HCT116 (cell line): Measurements from ENCODE around the gene TRDMT1.

Experiments used
- CTCF ChIP-seq, 3 experiments: fragments of 200-600 bp in 1 of 3; sonication (generic) in 1 of 3; IDR thresholded peaks in 2 of 3; conservative IDR thresholded peaks in 1 of 3; 2 replicates each; pipeline ENCODE4 v1.5.1; 2012 to 2017; ENCODE audit warnings: low read depth in 2 of 3, low read length in 2 of 3, antibody characterized with exemption in 1 of 3, borderline replicate concordance in 1 of 3, control low read depth in 1 of 3, mild to moderate bottlenecking in 1 of 3, mixed read lengths in 1 of 3, mixed run types in 1 of 3, moderate library complexity in 1 of 3; ENCODE audit not compliant: insufficient read depth in 1 of 3
- EGR1 ChIP-seq: IDR thresholded peaks from 2 replicates; pipeline ENCODE4 v1.6.1; 2012; ENCODE audit warnings: low read depth
- EZH2 ChIP-seq: fragments of 200-600 bp; sonication (generic); IDR thresholded peaks from 2 replicates; pipeline ENCODE4 v1.6.1; 2017; ENCODE audit warnings: antibody characterized with exemption, mixed run types
- EZH2phosphoT487 ChIP-seq: fragments of 200-600 bp; IDR thresholded peaks from 2 replicates; pipeline ENCODE4 v1.6.1; 2018; ENCODE audit warnings: antibody characterized with exemption, borderline replicate concordance
- FOSL1 ChIP-seq: IDR thresholded peaks from 2 replicates; pipeline ENCODE4 v1.6.1; 2012; ENCODE audit warnings: low read depth
- JUND ChIP-seq: IDR thresholded peaks from 2 replicates; pipeline ENCODE4 v1.6.1; 2012
- MAX ChIP-seq: IDR thresholded peaks from 2 replicates; pipeline ENCODE4 v1.6.1; 2012
- POLR2A ChIP-seq: IDR thresholded peaks from 2 replicates; pipeline ENCODE4 v1.7.0; 2011; ENCODE audit warnings: borderline replicate concordance; ENCODE audit not compliant: insufficient read depth, insufficient read length; ENCODE audit errors: extremely low read depth
- POLR2AphosphoS5 ChIP-seq: IDR thresholded peaks from 2 replicates; pipeline ENCODE4 v1.6.1; 2011; ENCODE audit warnings: mild to moderate bottlenecking, low read depth, low read length, moderate library complexity
- RAD21 ChIP-seq: IDR thresholded peaks from 2 replicates; pipeline ENCODE4 v1.6.1; 2012; ENCODE audit warnings: low read depth, mild to moderate bottlenecking
- REST ChIP-seq: IDR thresholded peaks from 2 replicates; pipeline ENCODE4 v1.6.1; 2012; ENCODE audit warnings: low read depth
- SP1 ChIP-seq: IDR thresholded peaks from 2 replicates; pipeline ENCODE4 v1.6.1; 2012; ENCODE audit warnings: low read depth
- YY1 ChIP-seq: IDR thresholded peaks from 2 replicates; pipeline ENCODE4 v1.6.1; 2011; ENCODE audit warnings: low read length, low read depth, moderate library complexity, mild to moderate bottlenecking; ENCODE audit not compliant: insufficient replicate concordance; ENCODE audit errors: extremely low read depth
- ZNF274 ChIP-seq: fragments of 200-500 bp; sonication (Bioruptor generic); IDR thresholded peaks from 2 replicates; pipeline ENCODE4 v1.6.1; 2014; ENCODE audit warnings: mild to moderate bottlenecking, low read depth, low read length, inconsistent platforms

GRCh38 chr10:17195083-17195482 lies 6.4 kb downstream of the TRDMT1 start:
- no peak for TF ChIP-seq EZH2
- no peak for TF ChIP-seq POLR2A
- no peak for TF ChIP-seq POLR2AphosphoS5
- no peak for TF ChIP-seq JUND
- no peak for TF ChIP-seq ZNF274
- no peak for TF ChIP-seq CTCF (IDR thresholded peaks at IDR 0.05 in 2 of 3, conservative IDR thresholded peaks at IDR 0.05 in 1 of 3; ENCODE audit: borderline replicate concordance in 1 of 3, insufficient read depth in 1 of 3, low read depth in 2 of 3, low read length in 2 of 3)
- no peak for TF ChIP-seq EGR1
- no peak for TF ChIP-seq EZH2phosphoT487
- no peak for TF ChIP-seq MAX
- TF ChIP-seq RAD21, result no peak
- no peak for TF ChIP-seq FOSL1
- no peak for TF ChIP-seq YY1
- no peak for TF ChIP-seq REST
- no peak for TF ChIP-seq SP1
